GM18520 (cell line): ENCODE data around the gene RBM44.
A peak's percentile ranks its signal among the peaks of the same experiment; 100 is the strongest.
"Not testable (repeated sequence)": the region's sequence is repeated elsewhere in the genome, so short reads cannot be mapped to it uniquely, and the experiment has no call there.

ENCODE experiments used
- ATAC-seq: cut with Tn5 transposase; IDR thresholded peaks from one replicate; pipeline ENCODE4 v1.9.1; 2021; ENCODE audit not compliant: unreplicated experiment

Gene RBM44, protein sequence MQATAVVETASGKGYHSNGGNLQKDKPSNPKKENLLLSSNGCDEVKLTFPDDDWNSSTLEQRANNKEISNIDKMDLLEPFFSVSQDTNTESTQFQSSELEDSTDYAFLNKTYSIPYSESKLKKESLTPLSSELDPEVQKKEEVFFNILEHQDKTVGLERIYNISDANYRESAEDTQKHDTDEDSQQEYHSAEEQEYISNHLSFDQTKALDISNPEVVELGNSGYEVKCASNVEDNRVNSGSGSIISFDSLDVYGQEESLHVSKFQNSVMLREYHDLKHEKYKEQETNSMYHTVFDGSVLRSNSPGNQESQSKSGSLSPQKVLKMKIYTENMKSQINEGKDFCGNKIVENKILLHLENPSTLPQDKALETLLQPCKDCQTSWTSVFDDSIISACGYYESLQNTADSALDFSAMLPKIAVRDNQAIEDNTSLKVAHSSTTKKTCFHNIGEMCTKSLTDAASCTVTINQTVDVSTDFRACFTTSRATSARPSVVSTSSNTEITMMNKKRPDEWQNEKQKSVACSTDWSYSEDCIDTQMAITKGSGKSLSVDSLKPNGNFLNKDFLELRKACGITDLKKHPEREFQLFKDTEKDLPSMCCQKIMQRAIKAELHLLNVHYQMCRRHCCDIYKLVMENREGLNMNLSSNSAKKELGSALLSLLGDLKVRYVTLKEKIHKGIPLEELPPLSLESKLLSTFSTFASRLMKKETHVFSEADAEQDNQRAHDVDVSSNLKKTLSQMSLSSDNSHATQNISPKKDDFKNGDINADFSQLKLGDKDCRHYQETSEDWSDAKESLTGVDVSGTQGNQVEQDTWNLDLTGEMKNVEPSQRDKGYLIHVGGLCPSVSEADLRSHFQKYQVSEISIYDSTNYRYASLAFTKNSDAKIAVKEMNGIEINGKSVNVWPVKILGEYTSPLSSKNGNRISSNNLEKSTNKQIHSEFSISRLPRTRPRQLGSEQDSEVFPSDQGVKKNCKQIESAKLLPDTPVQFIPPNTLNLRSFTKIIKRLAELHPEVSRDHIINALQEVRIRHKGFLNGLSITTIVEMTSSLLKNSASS

GRCh38 chr2:237798236-237799059 is at the start of gene RBM44:
Gene RBM44, plus strand, starts transcription at chr2:237798779. Its CDS starts 14,831 bp downstream, at chr2:237813610.
- ATAC-seq: no peak

GRCh38 chr2:237749002-237749401 is 49.6 kb upstream of the RBM44 start:
- no peak for ATAC-seq

DNA sequence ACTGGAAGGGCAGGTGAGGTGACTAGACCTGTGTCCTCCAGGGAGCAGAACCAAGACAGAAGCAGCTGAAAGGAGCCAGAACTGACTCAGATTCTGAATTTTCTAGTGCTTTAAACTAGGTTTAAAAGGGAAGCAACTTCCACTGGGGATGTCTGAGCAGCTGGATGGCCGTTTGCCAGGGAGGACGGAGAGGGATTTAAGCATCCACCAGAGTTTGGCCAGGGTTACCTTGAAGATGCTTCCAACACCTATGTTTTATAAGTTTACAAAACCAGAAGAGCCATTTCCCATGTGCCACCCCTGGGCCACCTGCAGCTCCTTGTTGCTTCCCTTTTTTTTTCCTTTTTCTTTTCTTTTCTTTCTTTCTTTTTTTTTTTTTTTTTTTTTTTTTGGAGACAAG is 48.6 kb upstream of the RBM44 start:
- no peak for ATAC-seq

DNA sequence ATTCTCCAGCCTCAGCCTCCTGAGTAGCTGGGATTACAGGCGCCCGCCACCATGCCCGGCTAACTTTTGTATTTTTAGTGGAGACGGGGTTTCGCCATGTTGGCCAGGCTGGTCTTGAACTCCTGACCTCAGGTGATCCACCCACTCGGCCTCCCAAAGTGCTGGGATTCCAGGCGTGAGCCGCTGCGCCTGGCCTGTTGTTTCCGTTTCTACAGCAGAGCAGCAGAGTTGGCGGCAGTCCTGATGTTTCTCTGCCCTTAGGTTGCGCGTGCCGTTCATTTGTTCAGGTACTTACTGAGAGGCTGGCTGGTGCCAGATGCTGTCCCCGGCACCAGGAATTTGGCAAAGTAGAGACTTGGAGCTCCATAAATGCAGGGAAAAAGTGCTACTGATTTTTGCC is 48.1 kb upstream of the RBM44 start:
- not testable (repeated sequence) for ATAC-seq

DNA sequence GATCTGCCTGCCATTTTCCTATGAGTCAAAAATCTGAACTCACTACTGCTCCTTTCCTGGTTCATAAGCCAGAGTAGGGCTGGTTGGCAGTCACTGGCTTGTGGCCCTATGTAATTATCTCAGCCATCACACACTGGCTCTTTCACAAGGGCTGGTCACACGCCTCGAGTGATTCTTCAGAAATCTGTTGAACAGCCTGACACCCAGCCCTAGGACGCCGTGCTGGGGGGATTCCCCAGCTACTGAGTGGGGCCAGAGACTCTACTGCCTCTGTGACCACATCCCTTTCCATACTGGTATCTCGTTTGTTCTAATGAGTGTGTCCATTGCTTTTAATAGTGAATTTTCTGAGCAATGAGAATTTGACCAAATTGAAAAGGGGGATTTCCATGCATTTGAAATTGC is 45.8 kb upstream of the RBM44 start:
- ATAC-seq: peak; percentile 86

- no peak for ATAC-seq
These were observed 44.4 kb upstream of the RBM44 start for GRCh38 chr2:237754182-237754581.

GRCh38 chr2:237754626-237755248 is 43.8 kb upstream of the RBM44 start:
- no peak for ATAC-seq

DNA sequence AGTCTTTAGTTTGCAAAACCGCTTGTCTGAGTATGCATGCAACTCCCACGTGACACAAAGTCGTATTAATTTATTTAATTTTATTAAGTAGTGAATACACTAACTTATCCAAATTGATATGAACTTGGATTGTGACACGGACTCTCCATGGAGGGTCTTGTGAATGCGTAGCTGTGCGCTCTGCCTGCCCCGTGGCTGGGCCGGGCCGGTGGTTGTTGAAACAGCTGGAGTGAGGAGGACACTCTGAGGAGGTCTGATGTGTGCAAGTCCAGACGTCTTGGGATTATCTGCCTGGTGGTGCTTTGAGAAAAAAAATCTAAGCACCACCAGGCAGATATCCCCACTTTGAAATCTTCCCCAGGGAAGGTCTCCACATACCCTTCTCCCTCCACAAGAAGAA is 41.0 kb upstream of the RBM44 start:
- ATAC-seq: no peak

- ATAC-seq: no peak
These were observed 40.4 kb upstream of the RBM44 start for GRCh38 chr2:237758185-237758584.

DNA sequence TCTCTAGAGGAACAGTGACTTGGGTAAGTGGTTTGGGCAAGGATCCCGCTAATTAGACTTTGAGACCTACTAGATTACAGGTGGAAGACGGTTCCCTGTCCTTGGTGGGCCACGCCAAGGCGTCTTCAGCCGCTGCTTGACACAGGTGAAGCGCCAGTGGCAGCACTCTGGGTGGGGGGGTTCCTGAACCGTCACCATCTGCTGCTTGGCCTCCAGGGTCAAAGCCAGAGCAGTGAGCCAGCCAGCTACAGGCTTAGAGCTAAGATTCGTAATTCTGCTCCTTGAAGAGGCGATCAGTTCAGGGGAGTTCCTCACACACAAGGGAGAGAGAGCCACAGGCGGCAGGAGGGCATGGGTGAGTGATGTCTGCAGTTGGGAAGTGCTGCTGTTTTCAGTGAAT is 39.4 kb upstream of the RBM44 start:
- ATAC-seq: no peak

- ATAC-seq: no peak
These were observed 37.8 kb upstream of the RBM44 start for GRCh38 chr2:237760506-237761502.

DNA sequence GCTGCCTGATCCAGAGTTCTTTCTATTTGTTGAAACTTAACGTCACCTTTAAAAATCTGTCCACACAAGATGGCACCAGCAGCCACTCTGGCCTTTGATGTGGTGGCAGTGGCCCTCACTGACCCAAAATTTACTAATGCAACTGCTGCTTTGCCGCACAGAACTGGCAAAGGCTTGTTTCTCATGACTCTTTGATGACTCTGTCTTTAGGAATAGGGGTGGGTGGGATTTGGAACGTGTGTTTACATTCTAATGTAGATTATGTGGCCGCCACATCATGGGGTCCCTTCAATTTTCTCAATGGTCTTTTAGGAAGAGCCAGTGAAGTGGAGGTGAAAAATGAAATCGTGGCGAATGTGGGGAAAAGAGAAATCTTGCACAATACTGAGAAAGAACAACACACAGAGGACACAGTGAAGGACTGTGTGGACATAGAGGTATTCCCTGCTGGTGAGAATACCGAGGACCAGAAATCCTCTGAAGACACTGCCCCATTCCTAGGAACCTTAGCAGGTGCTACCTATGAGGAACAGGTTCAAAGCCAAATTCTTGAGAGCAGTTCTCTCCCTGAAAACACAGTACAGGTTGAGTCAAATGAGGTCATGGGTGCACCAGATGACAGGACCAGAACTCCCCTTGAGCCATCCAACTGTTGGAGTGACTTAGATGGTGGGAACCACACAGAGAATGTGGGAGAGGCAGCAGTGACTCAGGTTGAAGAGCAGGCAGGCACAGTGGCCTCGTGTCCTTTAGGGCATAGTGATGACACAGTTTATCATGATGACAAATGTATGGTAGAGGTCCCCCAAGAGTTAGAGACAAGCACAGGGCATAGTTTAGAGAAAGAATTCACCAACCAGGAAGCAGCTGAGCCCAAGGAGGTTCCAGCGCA is 36.0 kb upstream of the RBM44 start:
- not testable (repeated sequence) for ATAC-seq

- ATAC-seq: no peak
These were observed 34.8 kb upstream of the RBM44 start for GRCh38 chr2:237763812-237764211.

DNA sequence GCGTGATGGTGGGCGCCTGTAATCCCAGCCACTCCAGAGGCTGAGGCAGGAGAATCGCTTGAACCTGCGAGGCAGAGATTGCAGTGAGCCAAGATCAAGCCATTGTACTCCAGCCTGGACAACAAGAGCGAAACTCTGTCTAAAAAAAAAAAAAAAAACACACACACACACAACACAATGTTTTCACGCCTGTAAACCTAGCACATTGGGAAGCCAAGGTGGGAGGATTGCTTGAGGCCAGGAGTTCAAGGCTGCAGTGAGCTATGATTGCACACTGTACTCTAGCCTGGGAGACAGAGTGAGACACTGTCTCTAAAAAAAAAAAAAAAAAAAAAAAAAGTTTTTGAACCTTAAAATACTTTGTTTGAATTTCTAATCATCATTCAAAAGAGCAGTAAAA is 33.5 kb upstream of the RBM44 start:
- not testable (repeated sequence) for ATAC-seq

- ATAC-seq: no peak
These were observed 32.7 kb upstream of the RBM44 start for GRCh38 chr2:237765875-237766274.

- ATAC-seq: no peak
These were observed 32.2 kb upstream of the RBM44 start for GRCh38 chr2:237766340-237766739.

DNA sequence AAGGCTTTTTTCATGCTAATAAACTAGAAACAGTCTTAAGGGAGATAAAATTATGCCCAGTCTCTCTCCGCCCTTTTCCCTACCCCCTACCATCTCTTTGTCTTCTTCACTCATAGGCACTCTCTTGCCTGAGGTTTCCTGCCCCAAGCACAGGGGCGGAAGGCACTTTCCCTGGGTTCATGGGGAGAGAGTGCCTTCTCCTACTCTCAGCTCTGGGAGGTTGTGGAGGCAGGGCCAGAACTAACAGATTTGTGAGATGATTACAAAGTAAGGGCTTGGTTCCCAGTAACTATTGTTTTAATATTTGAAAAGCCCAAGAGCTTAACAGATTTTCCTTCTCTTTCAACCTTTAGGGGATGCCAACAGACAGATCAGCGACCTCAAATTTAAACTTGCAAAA is 26.1 kb upstream of the RBM44 start:
- no peak for ATAC-seq

DNA sequence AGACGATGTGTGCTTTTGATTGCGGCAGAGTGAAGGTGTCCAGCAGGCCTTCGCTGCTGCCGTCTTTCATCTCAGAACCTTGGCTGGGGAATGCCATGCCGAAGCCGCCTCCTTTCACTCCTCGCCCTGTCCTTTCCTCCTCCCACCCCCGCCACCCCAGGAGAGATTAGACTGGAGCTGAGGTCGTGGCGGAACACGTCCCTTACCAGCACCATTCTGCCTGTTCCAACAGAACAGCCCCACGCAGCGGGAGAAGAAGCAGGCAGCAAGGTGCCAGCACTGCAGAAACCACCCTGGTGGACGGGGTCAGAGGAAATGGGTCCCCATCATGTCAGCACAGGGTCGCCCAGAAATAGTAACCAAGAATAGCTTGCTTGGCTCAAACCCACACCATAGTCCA is 24.8 kb upstream of the RBM44 start:
- ATAC-seq: no peak
